ENCODE results near the gene EFHC1.

The EFHC1 gene

GRCh38 chr6:52571099-52571755 is 151.1 kb downstream of the EFHC1 start:
- Mint-ChIP-seq H3K36me3 (no peaks in the 10 kb centered on the region), H3K27ac (no peak overlapping the region), H3K9me3 (no peaks in the 10 kb centered on the region), H3K27me3 (peaks cover 9% of the 10 kb centered on the region), H3K4me1 (peaks cover 34% of the 10 kb centered on the region), H3K4me3 (no peak overlapping the region)
- CTCF ChIA-PET: no interaction called here
- DNase-seq: no peak

GRCh38 chr6:52572536-52572935 is 152.4 kb downstream of the EFHC1 start:
- Mint-ChIP-seq H3K36me3 (no peaks in the 10 kb centered on the region), H3K27ac (no peak overlapping the region)
- CTCF ChIA-PET: no interaction called here

DNA sequence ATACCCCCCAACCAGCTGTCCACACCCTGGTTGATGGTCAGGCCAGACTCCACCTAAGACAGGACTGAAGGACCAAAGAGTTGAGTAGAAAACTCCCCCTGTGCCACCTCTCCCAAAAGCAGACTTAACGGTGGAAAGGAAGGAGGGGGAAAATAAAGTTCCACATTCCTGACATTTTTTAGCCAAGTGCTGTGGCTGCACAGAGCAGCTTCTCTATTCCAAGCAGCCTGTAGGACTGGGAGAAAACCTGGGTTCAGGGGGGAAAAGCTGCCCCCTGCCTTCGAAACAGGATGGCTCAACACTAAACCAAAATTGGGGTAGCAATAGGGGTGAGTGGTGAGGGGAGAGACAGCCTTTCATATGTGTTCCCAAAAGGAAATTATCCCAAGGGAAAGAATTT is 153.2 kb downstream of the EFHC1 start:
- Mint-ChIP-seq H3K9me3 (no peaks in the 10 kb centered on the region), H3K27me3 (peaks cover 13% of the 10 kb centered on the region), H3K36me3 (no peaks in the 10 kb centered on the region), H3K27ac (no peak overlapping the region), H3K4me3 (no peak overlapping the region), H3K4me1 (peaks cover 35% of the 10 kb centered on the region)
- no peak for DNase-seq
- CTCF ChIA-PET: no interaction called here

More at GRCh38 chr6:52572536-52572935, 152.4 kb downstream of the EFHC1 start:
- Mint-ChIP-seq H3K27me3 (peaks cover 13% of the 10 kb centered on the region), H3K4me1 (peaks cover 33% of the 10 kb centered on the region), H3K9me3 (no peaks in the 10 kb centered on the region), H3K4me3 (no peak overlapping the region)
- DNase-seq: no peak
